HG03439 (cell line): Measurements from ENCODE around the gene LAMA3.

Experiments
- ATAC-seq: cut with Tn5 transposase; IDR thresholded peaks from one replicate; pipeline ENCODE4 v1.9.1; 2021; ENCODE audit warnings: mild to moderate bottlenecking, moderate library complexity; ENCODE audit not compliant: unreplicated experiment

Gene LAMA3

GRCh38 chr18:23667114-23667513 is 22.1 kb upstream of the LAMA3 start:
- ATAC-seq: no peak

GRCh38 chr18:23668731-23669130 is 20.5 kb upstream of the LAMA3 start:
- no peak for ATAC-seq

GRCh38 chr18:23669202-23669766 is 20.0 kb upstream of the LAMA3 start:
- ATAC-seq: no peak

GRCh38 chr18:23669804-23670405 is 19.3 kb upstream of the LAMA3 start:
- ATAC-seq: no peak

- ATAC-seq: no peak
Observed at GRCh38 chr18:23671564-23671963, 17.7 kb upstream of the LAMA3 start.

GRCh38 chr18:23673725-23674124 is 15.5 kb upstream of the LAMA3 start:
- no peak for ATAC-seq

GRCh38 chr18:23675236-23675635 is 14.0 kb upstream of the LAMA3 start:
- no peak for ATAC-seq

GRCh38 chr18:23675896-23676295 is 13.4 kb upstream of the LAMA3 start:
- no peak for ATAC-seq

- no peak for ATAC-seq
Observed at GRCh38 chr18:23682045-23682444, 7.2 kb upstream of the LAMA3 start.

- ATAC-seq: no peak
Observed at GRCh38 chr18:23682472-23682871, 6.8 kb upstream of the LAMA3 start.

GRCh38 chr18:23683155-23683554 is 6.1 kb upstream of the LAMA3 start:
- ATAC-seq: no peak

- ATAC-seq: no peak
Observed at GRCh38 chr18:23683671-23684070, 5.6 kb upstream of the LAMA3 start.

GRCh38 chr18:23684515-23685197 is 4.6 kb upstream of the LAMA3 start:
- no peak for ATAC-seq

- no peak for ATAC-seq
Observed at GRCh38 chr18:23688528-23688927, 725 bp upstream of the LAMA3 start.

GRCh38 chr18:23689616-23690504 is 607 bp downstream of the LAMA3 start:
- no peak for ATAC-seq

- no peak for ATAC-seq
Observed at GRCh38 chr18:23690505-23691068, 1.3 kb downstream of the LAMA3 start.

- no peak for ATAC-seq
Observed at GRCh38 chr18:23693846-23694245, 4.6 kb downstream of the LAMA3 start.

GRCh38 chr18:23694637-23695430 is 5.6 kb downstream of the LAMA3 start:
- no peak for ATAC-seq

GRCh38 chr18:23701017-23701416 is 11.8 kb downstream of the LAMA3 start:
- no peak for ATAC-seq

- no peak for ATAC-seq
Observed at GRCh38 chr18:23701544-23702064, 12.4 kb downstream of the LAMA3 start.
